K562 (cell line): ENCODE measurements around the gene SDS. TPM values are rescaled to one million over a fixed set of nuclear protein-coding genes. Genes with fewer than 3 reads are reported as not detected.

ENCODE experiments used
- ARID1B ChIP-seq: fragments of 450-650 bp; IDR thresholded peaks from 2 replicates; pipeline ENCODE4 v1.6.1; 2016; ENCODE audit warnings: antibody characterized with exemption, mild to moderate bottlenecking, inconsistent platforms
- CREB1 ChIP-seq, 2 experiments: sonication (generic) in 1 of 2; formaldehyde crosslinking in 1 of 2; IDR thresholded peaks; 2 replicates each; pipeline versions ENCODE4 v1.6.1 to v1.8.0; 2012 to 2022; ENCODE audit warnings: inconsistent platforms in 1 of 2, mild to moderate bottlenecking in 1 of 2, missing genetic modification reagents in 1 of 2, moderate library complexity in 1 of 2
- DPF2 ChIP-seq: fragments of 450-650 bp; IDR thresholded peaks from 2 replicates; pipeline ENCODE4 v1.6.1; 2016
- FOSL1 ChIP-seq: fragments of 200-800 bp; sonication (Bioruptor generic); conservative IDR thresholded peaks from 2 replicates; pipeline ENCODE4 v1.6.1; 2016; ENCODE audit warnings: missing genetic modification characterization, missing compliant biosample characterization
- FOXA3 ChIP-seq, 2 experiments: fragments of 450-650 bp in 1 of 2; sonication (generic) in 1 of 2; formaldehyde crosslinking; IDR thresholded peaks in 1 of 2; conservative IDR thresholded peaks in 1 of 2; 2 replicates each; pipeline versions ENCODE4 v1.4.0 to v1.8.0; 2020 to 2022; ENCODE audit warnings: mild to moderate bottlenecking in 2 of 2, missing genetic modification reagents in 1 of 2
- GABPB2 ChIP-seq: fragments of 250-450 bp; sonication (Bioruptor Pico); conservative IDR thresholded peaks from 2 replicates; pipeline ENCODE4 v1.5.1; 2021; ENCODE audit warnings: mild to moderate bottlenecking
- MYBL2 ChIP-seq, 2 experiments: fragments of 450-650 bp in 1 of 2; sonication (generic) in 1 of 2; formaldehyde crosslinking in 1 of 2; IDR thresholded peaks; 2 replicates each; pipeline versions ENCODE4 v1.6.1 to v1.8.1; 2017 to 2022; ENCODE audit warnings: borderline replicate concordance in 1 of 2, inconsistent platforms in 1 of 2, low read depth in 1 of 2, mild to moderate bottlenecking in 1 of 2, missing genetic modification reagents in 1 of 2, moderate library complexity in 1 of 2
- POLR3A ChIP-seq: IDR thresholded peaks from 2 replicates; pipeline ENCODE4 v1.6.1; 2011; ENCODE audit warnings: borderline replicate concordance, mild to moderate bottlenecking, moderate library complexity; ENCODE audit not compliant: insufficient read length, insufficient read depth; ENCODE audit errors: extremely low read depth
- SMARCE1 ChIP-seq: fragments of 450-650 bp; IDR thresholded peaks from 2 replicates; pipeline ENCODE4 v1.7.1; 2016; ENCODE audit warnings: mild to moderate bottlenecking
- YY1 ChIP-seq, 3 experiments: IDR thresholded peaks; 2 replicates each; pipeline ENCODE4 v1.6.1; 2011; ENCODE audit warnings: low read length in 2 of 3, mild to moderate bottlenecking in 2 of 3, moderate library complexity in 2 of 3, borderline replicate concordance in 1 of 3, control low read depth in 1 of 3, low read depth in 1 of 3; ENCODE audit not compliant: insufficient read depth in 3 of 3, insufficient replicate concordance in 2 of 3, control insufficient read depth in 1 of 3, insufficient read length in 1 of 3; ENCODE audit errors: extremely low read depth in 1 of 3
- ZBTB17 ChIP-seq: fragments of 450-650 bp; formaldehyde crosslinking; IDR thresholded peaks from 2 replicates; pipeline ENCODE4 v1.4.0; 2020; ENCODE audit warnings: mild to moderate bottlenecking
- ZNF146 ChIP-seq: IDR thresholded peaks from one replicate; pipeline ENCODE4 v1.6.1; 2018; ENCODE audit warnings: missing compliant biosample characterization; ENCODE audit not compliant: unreplicated experiment
- ZNF583 ChIP-seq: fragments of 250-450 bp; sonication (Bioruptor Pico); IDR thresholded peaks from 2 replicates; pipeline ENCODE4 v1.4.0; 2020
- polyA plus RNA-seq, 8 experiments: library from polyadenylated mRNA; depleted of rRNA in 4 of 8; stranded (reverse) in 5 of 8; unstranded in 3 of 8; fragments of >200 nt; fragmentation: Nextera tagmentation in 2 of 8; fragmentation: Illumina TruSeq in 1 of 8; extraction: Ambion mirVana in 2 of 8; extraction: Trizol in 1 of 8; gene quantifications; 2 replicates each; pipeline versions ENCODE4 v1.2.1 to v1.2.3, GENCODE V29; 2011 to 2014; ENCODE audit warnings: inconsistent platforms in 1 of 8, missing spikeins in 1 of 8
- total RNA-seq, 7 experiments: library from RNA; depleted of rRNA in 6 of 7; stranded (reverse); fragments of >200 nt in 6 of 7; fragmentation: Illumina TruSeq in 2 of 7; extraction: Trizol in 2 of 7; gene quantifications; 2 replicates each; pipeline versions ENCODE4 v1.2.1 to v1.2.3, GENCODE V29; 2011 to 2021; ENCODE audit warnings: low replicate concordance in 1 of 7
- TF ChIP-seq, protein P1 (sequence below): fragments of 150-350 bp; conservative IDR thresholded peaks from 2 replicates; pipeline ENCODE4 v1.6.1; 2014; ENCODE audit warnings: low read length
- TF ChIP-seq, protein P2 (sequence below): fragments of 450-650 bp; formaldehyde crosslinking; conservative IDR thresholded peaks from 2 replicates; pipeline ENCODE4 v1.4.0; 2022; ENCODE audit warnings: mild to moderate bottlenecking, missing genetic modification characterization
- TF ChIP-seq, protein P3 (sequence below): sonication (generic); formaldehyde crosslinking; IDR thresholded peaks from 2 replicates; pipeline ENCODE4 v1.8.1; 2022; ENCODE audit warnings: missing genetic modification reagents

Gene SDS
- total and polyA plus RNA-seq, 9 of the 15 experiments (the other 6 are each of a cell fraction or from before 2014, with no cell fraction given): 0.07 to 1.1 (median 0.12) TPM; not detected in 1

DNA sequence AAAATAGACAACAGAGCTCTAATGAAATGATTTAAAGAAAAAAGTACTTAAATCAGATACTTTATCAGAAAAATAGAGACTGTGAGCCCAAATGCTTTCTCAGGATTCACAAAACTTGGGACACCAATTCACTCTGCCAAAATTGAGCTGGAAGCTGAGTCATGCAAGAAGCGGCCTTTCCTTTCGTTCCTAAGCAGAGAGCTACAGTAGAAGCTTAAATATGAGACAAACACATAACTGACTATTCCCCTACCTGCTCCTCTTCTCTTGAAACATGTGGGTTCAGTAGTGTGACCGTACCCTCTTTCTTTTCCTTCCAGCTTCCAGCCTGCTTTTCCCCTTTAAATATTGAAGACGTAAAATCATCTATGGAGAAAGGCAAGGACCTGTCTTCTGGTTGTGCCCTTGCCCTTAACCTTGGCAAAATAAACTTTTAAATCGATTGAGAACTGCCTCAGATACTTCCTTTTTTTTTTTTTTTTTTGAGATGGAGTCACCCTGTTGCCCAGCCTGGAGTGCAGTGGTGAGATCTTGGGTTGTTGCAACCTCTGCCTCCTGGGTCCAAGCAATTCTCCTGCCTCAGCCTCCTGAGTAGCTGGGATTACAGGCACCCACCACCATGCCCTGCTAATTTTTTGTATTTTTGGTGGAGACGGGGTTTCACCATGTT, 4.4 kb upstream of the SDS start (continued):
- TF ChIP-seq MYBL2 (IDR thresholded peaks at IDR 0.05; ENCODE audit: low read depth): no peak
- no peak for TF ChIP-seq MYBL2 (CRISPR knock-in tag; IDR thresholded peaks at IDR 0.05; ENCODE audit: borderline replicate concordance)
- TF ChIP-seq YY1 (IDR thresholded peaks at IDR 0.05; ENCODE audit: borderline replicate concordance in 1 of 3, control insufficient read depth in 1 of 3, extremely low read depth in 1 of 3, insufficient read depth in 3 of 3, insufficient read length in 1 of 3, insufficient replicate concordance in 2 of 3, low read depth in 1 of 3, low read length in 2 of 3): no peak
- no peak for TF ChIP-seq CREB1 (IDR thresholded peaks at IDR 0.05)
- TF ChIP-seq CREB1 (CRISPR knock-in tag; IDR thresholded peaks at IDR 0.05): no peak
- TF ChIP-seq DPF2: peak; percentile 32
- TF ChIP-seq, protein P1, sequence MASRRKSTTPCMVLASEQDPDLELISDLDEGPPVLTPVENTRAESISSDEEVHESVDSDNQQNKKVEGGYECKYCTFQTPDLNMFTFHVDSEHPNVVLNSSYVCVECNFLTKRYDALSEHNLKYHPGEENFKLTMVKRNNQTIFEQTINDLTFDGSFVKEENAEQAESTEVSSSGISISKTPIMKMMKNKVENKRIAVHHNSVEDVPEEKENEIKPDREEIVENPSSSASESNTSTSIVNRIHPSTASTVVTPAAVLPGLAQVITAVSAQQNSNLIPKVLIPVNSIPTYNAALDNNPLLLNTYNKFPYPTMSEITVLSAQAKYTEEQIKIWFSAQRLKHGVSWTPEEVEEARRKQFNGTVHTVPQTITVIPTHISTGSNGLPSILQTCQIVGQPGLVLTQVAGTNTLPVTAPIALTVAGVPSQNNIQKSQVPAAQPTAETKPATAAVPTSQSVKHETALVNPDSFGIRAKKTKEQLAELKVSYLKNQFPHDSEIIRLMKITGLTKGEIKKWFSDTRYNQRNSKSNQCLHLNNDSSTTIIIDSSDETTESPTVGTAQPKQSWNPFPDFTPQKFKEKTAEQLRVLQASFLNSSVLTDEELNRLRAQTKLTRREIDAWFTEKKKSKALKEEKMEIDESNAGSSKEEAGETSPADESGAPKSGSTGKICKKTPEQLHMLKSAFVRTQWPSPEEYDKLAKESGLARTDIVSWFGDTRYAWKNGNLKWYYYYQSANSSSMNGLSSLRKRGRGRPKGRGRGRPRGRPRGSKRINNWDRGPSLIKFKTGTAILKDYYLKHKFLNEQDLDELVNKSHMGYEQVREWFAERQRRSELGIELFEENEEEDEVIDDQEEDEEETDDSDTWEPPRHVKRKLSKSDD: no peak
- TF ChIP-seq, protein P2, sequence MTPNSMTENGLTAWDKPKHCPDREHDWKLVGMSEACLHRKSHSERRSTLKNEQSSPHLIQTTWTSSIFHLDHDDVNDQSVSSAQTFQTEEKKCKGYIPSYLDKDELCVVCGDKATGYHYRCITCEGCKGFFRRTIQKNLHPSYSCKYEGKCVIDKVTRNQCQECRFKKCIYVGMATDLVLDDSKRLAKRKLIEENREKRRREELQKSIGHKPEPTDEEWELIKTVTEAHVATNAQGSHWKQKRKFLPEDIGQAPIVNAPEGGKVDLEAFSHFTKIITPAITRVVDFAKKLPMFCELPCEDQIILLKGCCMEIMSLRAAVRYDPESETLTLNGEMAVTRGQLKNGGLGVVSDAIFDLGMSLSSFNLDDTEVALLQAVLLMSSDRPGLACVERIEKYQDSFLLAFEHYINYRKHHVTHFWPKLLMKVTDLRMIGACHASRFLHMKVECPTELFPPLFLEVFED: no peak
- TF ChIP-seq POLR3A: no peak
- TF ChIP-seq ZNF146 (CRISPR knock-in tag): no peak
- TF ChIP-seq, protein P3, sequence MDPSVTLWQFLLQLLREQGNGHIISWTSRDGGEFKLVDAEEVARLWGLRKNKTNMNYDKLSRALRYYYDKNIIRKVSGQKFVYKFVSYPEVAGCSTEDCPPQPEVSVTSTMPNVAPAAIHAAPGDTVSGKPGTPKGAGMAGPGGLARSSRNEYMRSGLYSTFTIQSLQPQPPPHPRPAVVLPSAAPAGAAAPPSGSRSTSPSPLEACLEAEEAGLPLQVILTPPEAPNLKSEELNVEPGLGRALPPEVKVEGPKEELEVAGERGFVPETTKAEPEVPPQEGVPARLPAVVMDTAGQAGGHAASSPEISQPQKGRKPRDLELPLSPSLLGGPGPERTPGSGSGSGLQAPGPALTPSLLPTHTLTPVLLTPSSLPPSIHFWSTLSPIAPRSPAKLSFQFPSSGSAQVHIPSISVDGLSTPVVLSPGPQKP (CRISPR knock-in tag): no peak
- no peak for TF ChIP-seq ZBTB17 (CRISPR knock-in tag)
- no peak for TF ChIP-seq ARID1B
- TF ChIP-seq SMARCE1: no peak
- TF ChIP-seq FOXA3 (CRISPR knock-in tag; conservative IDR thresholded peaks at IDR 0.05 in 1 of 2, IDR thresholded peaks at IDR 0.05 in 1 of 2): no peak
- peak; percentile 52; the same call in 1 of the 2 replicates for TF ChIP-seq FOSL1 (tag)
- TF ChIP-seq ZNF583 (CRISPR knock-in tag): no peak
- no peak for TF ChIP-seq GABPB2 (CRISPR knock-in tag)
